GM19452 (cell line): Measurements from ENCODE around the gene RABEP1.
"Not testable (repeated sequence)": the region's sequence is repeated elsewhere in the genome, so short reads cannot be mapped to it uniquely, and the experiment has no call there.

Experiments
- ATAC-seq: cut with Tn5 transposase; IDR thresholded peaks from one replicate; pipeline ENCODE4 v1.9.1; 2021; ENCODE audit not compliant: unreplicated experiment

Gene RABEP1

GRCh38 chr17:5419356-5419958 lies 137.4 kb downstream of the RABEP1 start, which contains the start of gene NUP88:
TSS of gene NUP88 (minus strand) at chr17:5419662. CDS start at chr17:5419650, 12 bp downstream.
- ATAC-seq: peak; percentile 81

GRCh38 chr17:5419959-5420653 lies 138.0 kb downstream of the RABEP1 start, which contains the start of gene RPAIN:
TSS of gene RPAIN (plus strand) at chr17:5420182. CDS start at chr17:5420211, 29 bp downstream.
- peak; percentile 53 for ATAC-seq

GRCh38 chr17:5422505-5422904 lies 140.4 kb downstream of the RABEP1 start:
- ATAC-seq: no peak

- ATAC-seq: no peak
Measured at GRCh38 chr17:5424909-5425308, 142.8 kb downstream of the RABEP1 start.

- ATAC-seq: no peak
Measured at GRCh38 chr17:5425826-5426225, 143.7 kb downstream of the RABEP1 start.

GRCh38 chr17:5429191-5429887 lies 147.3 kb downstream of the RABEP1 start:
- ATAC-seq: no peak

- ATAC-seq: no peak
Measured at GRCh38 chr17:5430413-5430999, 148.4 kb downstream of the RABEP1 start.

- not testable (repeated sequence) for ATAC-seq
Measured at GRCh38 chr17:5431234-5431633, 149.2 kb downstream of the RABEP1 start.

GRCh38 chr17:5431949-5432556 lies 150.0 kb downstream of the RABEP1 start:
- ATAC-seq: no peak

GRCh38 chr17:5434984-5435383 lies 152.9 kb downstream of the RABEP1 start:
- no peak for ATAC-seq
